Mammary epithelial cell (primary cell): ENCODE data around the gene SHISA5.

Experiments
- EZH2 ChIP-seq: IDR thresholded peaks from 2 replicates; pipeline ENCODE4 v1.6.1; 2012; ENCODE audit warnings: low read length, inconsistent platforms, borderline replicate concordance
- TF ChIP-seq, protein P1 (sequence below), 2 donors: IDR thresholded peaks in 1 of 2; conservative IDR thresholded peaks in 1 of 2; 2 replicates each; pipeline ENCODE4 v1.5.1; 2011 to 2012; ENCODE audit warnings: inconsistent platforms in 2 of 2, low read length in 2 of 2, mild to moderate bottlenecking in 2 of 2, control low read depth in 1 of 2, low read depth in 1 of 2; ENCODE audit not compliant: insufficient read depth in 1 of 2; ENCODE audit errors: extremely low read depth in 1 of 2

DNA sequence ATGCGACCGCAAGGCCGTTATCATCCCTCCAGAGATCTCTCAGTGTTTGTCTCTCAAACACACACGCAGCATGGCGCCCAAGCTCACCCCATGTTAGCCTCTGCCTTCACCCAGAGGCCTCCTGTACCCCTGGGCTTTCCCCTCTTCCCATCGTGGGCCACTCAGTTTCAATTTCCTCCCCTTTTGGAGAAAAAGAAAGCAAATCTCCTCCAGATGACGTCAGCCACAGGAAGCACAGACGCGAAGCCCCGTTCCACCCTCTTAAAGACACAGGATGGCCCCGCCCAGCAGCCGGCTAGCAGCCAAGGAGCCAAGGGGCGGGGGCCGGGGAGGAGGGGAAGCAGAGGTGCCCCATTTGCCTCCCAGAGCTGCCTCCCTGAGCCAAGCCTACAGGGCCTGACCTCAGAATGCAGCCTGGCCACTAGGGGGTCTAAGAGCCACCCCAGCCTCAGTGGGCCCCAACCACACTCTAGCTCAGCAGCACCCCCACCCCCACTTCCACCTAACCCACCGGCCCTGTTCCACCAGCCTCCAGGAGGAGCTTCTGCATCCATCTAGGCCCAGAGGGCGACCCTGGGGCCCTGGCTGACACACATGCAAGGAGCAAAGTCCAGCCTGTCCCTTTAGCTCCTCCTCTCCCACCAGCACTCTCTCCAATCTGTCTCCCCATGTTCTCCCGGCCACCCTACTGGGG lies 30.9 kb downstream of the SHISA5 start:
- no peak for TF ChIP-seq EZH2
- TF ChIP-seq, protein P1, sequence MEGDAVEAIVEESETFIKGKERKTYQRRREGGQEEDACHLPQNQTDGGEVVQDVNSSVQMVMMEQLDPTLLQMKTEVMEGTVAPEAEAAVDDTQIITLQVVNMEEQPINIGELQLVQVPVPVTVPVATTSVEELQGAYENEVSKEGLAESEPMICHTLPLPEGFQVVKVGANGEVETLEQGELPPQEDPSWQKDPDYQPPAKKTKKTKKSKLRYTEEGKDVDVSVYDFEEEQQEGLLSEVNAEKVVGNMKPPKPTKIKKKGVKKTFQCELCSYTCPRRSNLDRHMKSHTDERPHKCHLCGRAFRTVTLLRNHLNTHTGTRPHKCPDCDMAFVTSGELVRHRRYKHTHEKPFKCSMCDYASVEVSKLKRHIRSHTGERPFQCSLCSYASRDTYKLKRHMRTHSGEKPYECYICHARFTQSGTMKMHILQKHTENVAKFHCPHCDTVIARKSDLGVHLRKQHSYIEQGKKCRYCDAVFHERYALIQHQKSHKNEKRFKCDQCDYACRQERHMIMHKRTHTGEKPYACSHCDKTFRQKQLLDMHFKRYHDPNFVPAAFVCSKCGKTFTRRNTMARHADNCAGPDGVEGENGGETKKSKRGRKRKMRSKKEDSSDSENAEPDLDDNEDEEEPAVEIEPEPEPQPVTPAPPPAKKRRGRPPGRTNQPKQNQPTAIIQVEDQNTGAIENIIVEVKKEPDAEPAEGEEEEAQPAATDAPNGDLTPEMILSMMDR (conservative IDR thresholded peaks at IDR 0.05 in 1 of 2, IDR thresholded peaks at IDR 0.05 in 1 of 2; ENCODE audit: extremely low read depth in 1 of 2, insufficient read depth in 1 of 2, low read depth in 1 of 2, low read length in 2 of 2): peak in 1 of 2 donors; percentile 48
